Stimulated activated naive CD8-positive, alpha-beta T cell treated with anti-CD3 and anti-CD28 coated beads, Interleukin-15, amount 100 ng/mL, for 72 hours (primary cell): ENCODE results near the gene CPEB1.
A peak's percentile ranks its signal among the peaks of the same experiment; 100 is the strongest.

Experiments
- ATAC-seq: fragments of 150-1000 bp; cut with Tn5 transposase; 2 replicates; pipeline ENCODE4 v1.10.0; 2021; ENCODE audit warnings: mild to moderate bottlenecking, moderate library complexity
- DNase-seq, 2 donors: peaks; one replicate each; pipeline ENCODE4 v3.0.0; 2021 to 2022
- H3K27ac Mint-ChIP-seq, 2 donors: one replicate each; pipeline ENCODE4 v1.8.0; 2022; ENCODE audit warnings: mild to moderate bottlenecking in 2 of 2, mixed read lengths in 2 of 2, moderate library complexity in 2 of 2
- H3K27me3 Mint-ChIP-seq: one replicate; pipeline ENCODE4 v1.8.0; 2022; ENCODE audit warnings: mixed read lengths
- H3K4me1 Mint-ChIP-seq: one replicate; pipeline ENCODE4 v1.8.0; 2022; ENCODE audit warnings: mild to moderate bottlenecking, mixed read lengths
- H3K4me3 Mint-ChIP-seq, 2 donors: one replicate each; pipeline ENCODE4 v1.8.0; 2022; ENCODE audit warnings: mild to moderate bottlenecking in 2 of 2, mixed read lengths in 2 of 2, moderate library complexity in 1 of 2
- H3K9me3 Mint-ChIP-seq, 2 donors: one replicate each; pipeline ENCODE4 v1.8.0; 2022; ENCODE audit warnings: mixed read lengths in 2 of 2

Gene CPEB1

GRCh38 chr15:82647045-82647834 lies at the start of gene CPEB1:
CPEB1 (minus strand) TSS chr15:82647363; CDS start chr15:82628459, 18,904 bp downstream.
- DNase-seq = peak; percentile 35 to 50

GRCh38 chr15:82692171-82692570 lies 45.0 kb upstream of the CPEB1 start:
- Mint-ChIP-seq H3K4me3 (no peak overlapping the region), H3K27ac (no peak overlapping the region), H3K4me1 (no peaks in the 10 kb centered on the region), H3K9me3 (no peaks in the 10 kb centered on the region), H3K27me3 (no peaks in the 10 kb centered on the region)
- ATAC-seq = no peak
- no peak for DNase-seq

More at GRCh38 chr15:82647045-82647834, at the start of gene CPEB1:
- peaks cover 21% of the 10 kb centered on the region for H3K4me1 Mint-ChIP-seq
- H3K27me3 Mint-ChIP-seq = peaks cover 56% of the 10 kb centered on the region
- ATAC-seq = peak; percentile 72
- H3K4me3 Mint-ChIP-seq = peak within 1 kb of the TSS; percentile 76 to 79
- H3K9me3 Mint-ChIP-seq = no peaks in the 10 kb centered on the region
- no peak within 1 kb of the TSS for H3K27ac Mint-ChIP-seq

GRCh38 chr15:82689147-82689546 lies 42.0 kb upstream of the CPEB1 start:
- no peak overlapping the region for H3K27ac Mint-ChIP-seq
- H3K4me1 Mint-ChIP-seq = no peaks in the 10 kb centered on the region
- H3K9me3 Mint-ChIP-seq = no peaks in the 10 kb centered on the region
- DNase-seq (no peak), ATAC-seq (no peak)
- no peak overlapping the region for H3K4me3 Mint-ChIP-seq
- H3K27me3 Mint-ChIP-seq = peaks cover 9% of the 10 kb centered on the region

GRCh38 chr15:82688691-82689090 lies 41.5 kb upstream of the CPEB1 start:
- Mint-ChIP-seq H3K4me3 (no peak overlapping the region), H3K27ac (no peak overlapping the region), H3K27me3 (peaks cover 9% of the 10 kb centered on the region), H3K9me3 (no peaks in the 10 kb centered on the region), H3K4me1 (no peaks in the 10 kb centered on the region)
- ATAC-seq = no peak
- no peak for DNase-seq

DNA sequence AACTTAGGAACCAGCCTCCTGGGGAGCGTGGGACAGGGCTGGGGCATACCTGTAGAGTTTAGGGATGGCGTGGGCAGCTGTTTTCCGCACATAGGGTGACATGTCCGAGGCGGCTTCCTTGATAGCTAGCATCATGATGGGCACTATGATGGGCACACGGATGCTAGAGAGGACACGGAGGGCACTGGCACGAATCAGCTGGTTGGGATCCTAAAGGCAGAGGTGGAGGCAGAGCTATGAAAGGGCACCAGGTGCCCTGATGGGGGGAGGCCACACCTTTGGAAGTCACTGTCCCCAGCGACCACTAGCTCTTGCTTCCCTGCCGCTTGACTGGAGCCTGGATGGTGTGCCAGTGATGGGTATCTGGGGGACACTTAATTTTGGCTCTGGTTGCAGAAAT lies 34.2 kb upstream of the CPEB1 start:
- Mint-ChIP-seq H3K27me3 (peaks cover 9% of the 10 kb centered on the region), H3K27ac (peak overlapping the region in 1 of 2 donors; percentile 64), H3K4me3 (peak overlapping the region; percentile 91 to 96), H3K4me1 (peaks cover 17% of the 10 kb centered on the region), H3K9me3 (no peaks in the 10 kb centered on the region)
- no peak for DNase-seq
- no peak for ATAC-seq

DNA sequence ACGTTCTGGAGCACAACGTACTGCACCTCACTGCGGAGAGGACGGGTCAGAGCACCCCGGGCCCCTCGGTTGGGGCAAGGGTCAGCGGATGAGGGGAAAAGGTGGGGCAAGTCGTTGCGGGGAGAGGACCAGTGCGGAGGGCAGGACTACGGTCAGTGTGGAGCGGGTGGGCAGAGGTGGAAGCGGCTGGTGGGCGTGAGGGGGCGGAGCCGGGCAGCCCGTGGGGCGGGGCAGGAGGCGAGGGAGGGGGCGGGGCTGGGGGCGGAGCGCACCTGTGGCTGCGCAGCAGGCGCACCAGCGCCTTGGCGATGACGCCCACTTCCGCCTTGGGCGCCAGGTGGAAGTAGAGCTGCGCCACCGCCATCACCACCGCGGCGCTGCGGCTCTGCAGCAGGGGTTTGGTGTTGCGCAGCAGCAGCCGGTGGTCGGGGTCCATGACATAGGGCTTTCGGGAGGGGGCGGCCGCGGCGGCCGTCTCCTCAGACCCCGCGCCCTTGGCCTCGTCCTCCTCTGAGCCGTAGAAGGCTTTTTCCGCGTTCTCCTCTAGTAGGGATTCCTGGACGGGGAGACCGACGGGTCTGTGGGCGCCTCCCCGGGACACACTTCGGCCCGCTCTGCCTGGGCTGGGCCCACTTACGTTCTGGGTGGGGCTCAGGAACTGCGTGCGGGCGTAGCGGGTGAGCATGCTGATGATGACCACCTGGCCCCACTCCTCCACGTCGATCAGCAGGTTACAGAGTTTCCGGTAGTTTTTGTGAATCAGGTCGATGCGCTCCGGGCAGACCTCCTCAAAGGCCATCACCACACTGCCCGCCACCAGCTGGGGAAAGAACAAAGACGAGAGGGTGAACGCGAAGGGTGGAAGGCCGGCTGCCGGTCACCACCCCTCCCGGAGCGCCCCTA lies 33.3 kb upstream of the CPEB1 start:
- Mint-ChIP-seq H3K27ac (peak overlapping the region; percentile 89 to 92), H3K4me1 (peaks cover 17% of the 10 kb centered on the region), H3K9me3 (no peaks in the 10 kb centered on the region), H3K4me3 (peak overlapping the region; percentile 91 to 96), H3K27me3 (peaks cover 9% of the 10 kb centered on the region)
- ATAC-seq = peak; percentile 95
- DNase-seq = peak; percentile 79 to 84

DNA sequence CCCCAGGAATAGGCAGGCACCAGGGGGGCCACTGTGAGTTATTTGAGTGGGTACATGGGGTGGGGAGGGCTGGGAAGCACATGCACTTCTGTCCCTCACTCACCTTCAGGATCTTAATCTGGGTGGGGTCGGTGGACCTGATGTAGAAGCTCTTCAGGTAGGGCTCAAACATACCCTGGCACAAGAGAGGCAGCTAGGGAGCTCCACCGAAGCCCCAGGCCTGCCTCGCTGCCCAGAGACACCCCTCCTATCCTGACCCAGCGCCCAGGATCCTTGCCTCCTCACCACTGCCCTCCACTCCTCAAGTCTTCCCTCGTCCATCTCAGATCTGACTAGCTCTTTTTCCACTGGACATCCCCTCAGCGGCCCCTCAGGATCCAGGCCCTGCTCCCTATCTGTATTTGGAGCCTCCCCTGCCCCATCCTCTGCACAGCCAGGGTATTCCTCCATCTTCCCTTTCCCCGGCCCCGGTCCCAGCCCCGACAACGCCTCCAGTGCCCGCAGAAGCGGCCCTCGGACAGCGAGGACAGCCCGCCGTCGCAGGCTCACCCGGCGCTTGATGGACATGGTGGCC lies 32.5 kb upstream of the CPEB1 start:
- Mint-ChIP-seq H3K4me1 (peaks cover 17% of the 10 kb centered on the region), H3K27me3 (peaks cover 4% of the 10 kb centered on the region), H3K27ac (peak overlapping the region in 1 of 2 donors; percentile 20), H3K4me3 (peak overlapping the region; percentile 91 to 96), H3K9me3 (no peaks in the 10 kb centered on the region)
- DNase-seq (peak in 1 of 2 donors; percentile 11), ATAC-seq (no peak)

DNA sequence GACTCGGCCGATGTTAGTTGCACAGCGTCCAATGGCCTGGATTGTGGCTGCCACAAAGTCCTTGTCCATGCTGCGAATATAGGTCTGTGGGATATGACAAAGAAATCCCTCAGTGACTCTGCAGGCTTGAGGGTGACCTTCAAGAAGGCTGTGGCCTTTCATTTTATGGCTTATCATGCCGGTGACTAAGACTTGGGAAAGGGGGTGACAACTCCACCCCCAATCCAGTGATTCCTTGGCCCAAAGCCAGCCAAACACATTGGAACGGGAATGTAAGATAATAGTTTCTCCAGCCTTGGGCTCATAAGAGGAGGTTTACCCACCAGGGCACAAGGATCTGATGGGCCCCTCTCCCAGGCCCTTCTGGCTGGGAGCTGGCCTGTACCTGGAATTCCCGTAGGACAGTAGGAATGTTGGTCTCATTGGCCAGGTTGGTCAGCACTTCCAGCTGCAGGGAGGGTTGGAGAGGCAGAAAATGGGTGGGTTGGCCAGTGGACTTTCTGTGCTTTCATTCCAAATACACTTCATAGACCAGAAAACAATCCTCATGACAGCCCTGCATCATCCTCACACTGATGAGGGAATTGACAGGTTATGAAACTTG lies 30.7 kb upstream of the CPEB1 start:
- Mint-ChIP-seq H3K27ac (no peak overlapping the region), H3K27me3 (no peaks in the 10 kb centered on the region), H3K9me3 (no peaks in the 10 kb centered on the region), H3K4me1 (peaks cover 17% of the 10 kb centered on the region), H3K4me3 (no peak overlapping the region)
- ATAC-seq (no peak), DNase-seq (no peak)

- Mint-ChIP-seq H3K27me3 (no peaks in the 10 kb centered on the region), H3K4me3 (no peak overlapping the region), H3K27ac (no peak overlapping the region), H3K4me1 (peaks cover 2% of the 10 kb centered on the region), H3K9me3 (no peaks in the 10 kb centered on the region)
- ATAC-seq (no peak), DNase-seq (no peak)
Measured at GRCh38 chr15:82674873-82675272, 27.7 kb upstream of the CPEB1 start.

DNA sequence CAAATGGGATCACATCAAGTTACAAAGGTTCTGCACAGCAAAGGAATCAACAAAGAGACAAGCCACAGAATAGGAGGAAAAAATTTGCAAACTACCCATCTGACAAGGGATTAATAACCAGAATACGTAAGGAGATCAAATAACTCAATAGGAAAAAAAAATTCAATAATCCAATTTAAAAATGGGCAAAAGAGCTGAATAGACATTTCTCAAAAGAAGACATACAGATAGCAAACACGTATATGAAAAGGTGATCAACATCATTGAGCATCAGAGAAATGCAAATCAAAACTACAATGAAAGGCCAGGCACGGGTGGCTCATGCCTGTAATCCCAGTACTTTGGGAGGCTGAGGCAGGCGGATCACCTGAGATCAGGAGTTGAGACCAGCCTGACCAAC lies 23.5 kb upstream of the CPEB1 start:
- H3K9me3 Mint-ChIP-seq = no peaks in the 10 kb centered on the region
- no peak overlapping the region for H3K4me3 Mint-ChIP-seq
- no peaks in the 10 kb centered on the region for H3K27me3 Mint-ChIP-seq
- ATAC-seq (no peak), DNase-seq (no peak)
- no peaks in the 10 kb centered on the region for H3K4me1 Mint-ChIP-seq
- H3K27ac Mint-ChIP-seq = no peak overlapping the region

DNA sequence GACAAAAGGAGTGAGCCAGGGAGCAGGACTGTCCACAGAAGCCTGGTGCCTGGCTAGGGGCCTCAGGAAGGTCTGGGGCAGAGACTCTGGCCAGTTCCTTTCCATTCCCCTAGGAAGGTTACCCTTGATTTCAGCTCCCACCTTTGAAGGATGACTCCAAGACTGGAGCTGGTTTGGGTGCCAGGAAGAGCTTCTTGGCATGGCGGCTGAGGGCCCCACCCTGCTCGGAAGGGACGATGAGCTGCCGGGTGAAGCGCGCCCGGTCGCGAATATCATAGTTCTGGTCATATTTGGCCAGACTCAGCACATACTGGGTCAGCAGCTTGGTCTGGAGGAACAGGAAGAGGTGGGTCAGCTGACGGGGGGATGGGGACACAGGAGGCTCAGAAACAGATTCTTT lies 19.4 kb upstream of the CPEB1 start:
- ATAC-seq (no peak), DNase-seq (no peak)
- no peaks in the 10 kb centered on the region for H3K4me1 Mint-ChIP-seq
- H3K27ac Mint-ChIP-seq = no peak overlapping the region
- H3K27me3 Mint-ChIP-seq = peaks cover 9% of the 10 kb centered on the region
- no peaks in the 10 kb centered on the region for H3K9me3 Mint-ChIP-seq
- H3K4me3 Mint-ChIP-seq = no peak overlapping the region

- ATAC-seq (no peak), DNase-seq (no peak)
- H3K27me3 Mint-ChIP-seq = peaks cover 9% of the 10 kb centered on the region
- H3K27ac Mint-ChIP-seq = no peak overlapping the region
- no peak overlapping the region for H3K4me3 Mint-ChIP-seq
- H3K9me3 Mint-ChIP-seq = no peaks in the 10 kb centered on the region
- no peaks in the 10 kb centered on the region for H3K4me1 Mint-ChIP-seq
Measured at GRCh38 chr15:82664021-82664420, 16.9 kb upstream of the CPEB1 start.

GRCh38 chr15:82663186-82663600 lies 16.0 kb upstream of the CPEB1 start:
- no peaks in the 10 kb centered on the region for H3K4me1 Mint-ChIP-seq
- DNase-seq = peak; percentile 18 to 27
- peak; percentile 37 for ATAC-seq
- no peaks in the 10 kb centered on the region for H3K9me3 Mint-ChIP-seq
- no peak overlapping the region for H3K27ac Mint-ChIP-seq
- H3K4me3 Mint-ChIP-seq = no peak overlapping the region
- H3K27me3 Mint-ChIP-seq = peaks cover 9% of the 10 kb centered on the region

DNA sequence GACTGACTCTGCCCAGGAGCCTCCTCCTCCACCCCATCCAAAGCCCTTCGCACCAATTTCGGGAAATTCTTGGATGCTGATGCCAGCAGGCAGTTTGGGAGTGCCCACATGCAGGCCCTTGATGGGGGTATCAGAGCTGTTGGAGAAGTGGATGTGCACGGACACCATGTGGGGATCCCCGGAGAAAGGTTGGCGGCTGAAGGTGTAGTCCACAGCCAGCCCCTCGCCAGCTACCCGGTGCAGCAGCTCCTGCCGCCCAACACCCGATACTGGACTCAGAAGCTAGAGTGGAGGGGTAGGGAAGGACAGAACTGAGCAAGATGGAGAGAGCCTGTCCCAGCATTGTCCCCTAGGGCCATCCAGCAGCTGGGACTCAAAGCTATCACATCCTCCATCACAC lies 15.5 kb upstream of the CPEB1 start:
- no peaks in the 10 kb centered on the region for H3K9me3 Mint-ChIP-seq
- no peak overlapping the region for H3K27ac Mint-ChIP-seq
- DNase-seq (no peak), ATAC-seq (no peak)
- H3K27me3 Mint-ChIP-seq = peaks cover 9% of the 10 kb centered on the region
- no peak overlapping the region for H3K4me3 Mint-ChIP-seq
- H3K4me1 Mint-ChIP-seq = no peaks in the 10 kb centered on the region

DNA sequence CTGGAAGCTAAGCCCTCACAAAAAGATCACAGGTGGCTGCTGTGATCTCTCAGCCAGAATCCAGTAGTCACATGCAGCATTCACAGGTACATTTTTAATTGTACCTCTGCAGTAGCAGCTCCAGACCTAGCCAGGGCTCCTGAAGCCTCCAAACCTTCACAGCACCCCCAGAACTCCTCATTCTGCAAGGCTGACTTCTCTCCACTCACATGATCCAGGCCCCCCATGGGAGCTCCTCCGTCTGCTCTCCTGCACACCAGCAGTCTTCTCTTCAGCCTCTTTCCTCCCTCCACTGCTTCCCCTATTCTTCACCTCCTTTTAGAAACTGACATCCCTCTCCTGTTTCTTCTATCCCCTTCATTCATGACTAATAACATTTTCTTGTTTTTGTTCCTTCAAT lies 13.2 kb upstream of the CPEB1 start:
- DNase-seq (no peak), ATAC-seq (no peak)
- Mint-ChIP-seq H3K4me3 (no peak overlapping the region), H3K27me3 (peaks cover 9% of the 10 kb centered on the region), H3K27ac (peak overlapping the region in 1 of 2 donors; percentile 50), H3K4me1 (no peaks in the 10 kb centered on the region), H3K9me3 (no peaks in the 10 kb centered on the region)
